Renal cortical epithelial cell (primary cell): ENCODE data around the gene ACTA2. TPM values are rescaled to one million over a fixed set of nuclear protein-coding genes. Genes with fewer than 3 reads are reported as not detected.

Source experiments
- DNase-seq: peaks from one replicate; pipeline ENCODE4 v3.0.0-alpha.2; 2011; ENCODE audit warnings: low read depth
- total RNA-seq: library from RNA; depleted of rRNA; stranded (reverse); fragments of >200 nt; gene quantifications from 2 replicates; pipeline ENCODE4 v1.2.3, GENCODE V29; 2014

ACTA2 gene
- 11.3 and 83.4 TPM in 2 replicates for total RNA-seq

DNA sequence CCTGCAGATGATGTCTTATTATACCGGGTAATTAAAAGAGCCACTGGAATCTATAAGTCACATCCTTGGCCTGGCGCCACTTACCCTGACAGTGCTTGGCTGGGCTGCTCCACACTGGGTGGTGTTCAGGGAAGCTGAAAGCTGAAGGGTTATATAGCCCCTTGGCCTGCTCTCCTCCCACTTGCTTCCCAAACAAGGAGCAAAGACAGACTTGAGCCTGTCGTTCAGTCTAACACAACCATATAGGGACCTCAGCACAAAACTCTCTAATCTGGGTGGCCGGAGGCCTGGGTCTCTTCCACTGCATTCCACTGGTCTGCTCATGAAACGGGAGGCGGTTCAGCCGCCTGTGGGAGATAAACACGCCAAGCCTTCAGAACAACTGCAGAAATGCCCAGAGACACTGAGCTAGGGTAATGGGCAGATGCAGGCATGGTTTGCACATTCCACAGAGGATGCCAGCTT lies at the start of gene ACTA2:
TSS of gene ACTA2 (minus strand) at position 127 of the 465 bp plus-strand sequence. CDS start 3,843 bp downstream, outside the sequence.
- no peak for DNase-seq

DNA sequence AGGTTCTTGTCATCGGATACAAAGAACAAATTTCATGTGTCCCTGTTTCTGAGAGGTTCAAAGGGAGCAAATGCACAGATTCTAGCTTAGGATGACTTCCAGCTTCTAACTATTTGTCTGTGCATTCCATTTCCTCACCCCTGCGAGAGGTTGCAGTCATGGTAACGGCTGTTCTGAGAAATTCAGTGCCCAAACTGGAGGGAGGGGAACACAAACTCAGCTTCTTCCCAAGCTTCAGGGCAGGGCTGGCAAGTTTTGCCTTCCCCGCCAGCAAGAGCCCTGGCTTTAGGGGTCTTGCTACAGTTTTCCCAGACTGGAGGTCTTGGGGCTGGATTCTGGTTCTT lies 49.1 kb upstream of the ACTA2 start:
- no peak for DNase-seq

DNA sequence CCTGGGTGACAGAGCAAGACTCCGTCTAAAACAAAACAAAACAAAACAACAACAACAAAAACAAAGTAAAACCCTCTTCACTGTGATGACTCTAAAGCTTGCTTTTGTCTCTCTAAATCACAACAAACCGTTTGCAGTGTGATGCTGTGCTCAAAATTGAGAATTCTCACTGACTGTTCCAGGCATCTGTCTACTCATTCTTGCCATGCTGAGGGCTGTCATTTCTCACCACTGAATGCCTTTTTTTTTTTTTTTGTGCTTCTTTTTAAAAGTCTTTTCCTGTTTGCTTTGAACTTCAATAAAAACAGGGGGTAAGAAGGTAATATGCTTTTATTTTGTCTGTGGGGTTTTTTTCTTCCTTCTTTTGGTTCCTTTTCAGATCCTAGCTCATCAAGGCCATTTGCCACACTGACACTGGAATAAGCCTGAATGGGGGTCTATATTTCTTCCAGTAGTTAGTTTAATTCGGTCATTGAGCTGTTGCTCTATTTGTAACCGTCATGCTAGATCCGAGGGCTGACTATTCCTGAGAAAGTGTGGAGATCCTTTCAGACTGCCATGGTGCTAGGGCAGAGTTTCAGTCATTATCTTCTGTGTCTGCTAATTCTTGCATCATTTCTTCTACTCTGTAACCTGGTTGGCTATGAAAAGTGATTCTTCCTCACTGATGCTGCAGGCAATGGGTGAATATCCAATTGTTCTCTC lies 48.6 kb upstream of the ACTA2 start:
- no peak for DNase-seq

DNA sequence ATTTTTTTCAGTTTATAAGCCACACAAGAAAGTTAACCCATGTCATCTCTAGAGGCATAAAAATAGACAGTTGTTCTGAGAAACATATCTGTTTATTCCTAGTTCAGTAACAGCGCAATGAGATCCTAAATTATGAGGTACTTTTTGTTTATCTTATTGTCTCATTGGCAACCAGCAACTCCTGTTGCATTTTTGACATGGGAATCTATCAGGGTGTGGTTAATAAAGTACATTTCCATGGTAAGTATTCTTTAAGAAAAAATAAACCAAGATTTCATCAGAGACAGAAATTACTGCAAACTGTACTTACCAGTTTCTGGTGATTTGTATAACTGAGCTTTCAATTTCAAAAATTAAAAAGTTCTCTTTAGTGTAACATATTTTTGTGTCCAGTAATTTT lies 47.1 kb upstream of the ACTA2 start:
- no peak for DNase-seq

DNA sequence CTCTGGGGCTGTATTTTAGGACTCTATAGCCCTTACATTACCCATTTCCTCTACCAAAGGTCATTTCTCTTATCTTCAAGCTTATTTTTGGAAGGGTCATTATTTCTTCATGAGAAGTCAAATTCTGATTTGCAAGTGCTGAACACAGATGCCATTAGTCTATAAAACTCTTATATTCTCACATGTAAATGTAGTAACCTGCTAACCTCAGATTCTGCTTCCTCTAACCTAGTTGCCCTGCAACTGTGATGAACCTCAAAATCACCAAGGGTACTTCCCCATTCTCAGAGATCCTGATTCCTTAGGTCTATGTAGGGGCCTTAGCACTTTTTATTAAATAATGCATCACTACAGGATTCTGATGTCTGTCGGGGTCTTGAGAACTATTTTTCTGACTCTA lies 44.4 kb upstream of the ACTA2 start:
- DNase-seq, result no peak

DNA sequence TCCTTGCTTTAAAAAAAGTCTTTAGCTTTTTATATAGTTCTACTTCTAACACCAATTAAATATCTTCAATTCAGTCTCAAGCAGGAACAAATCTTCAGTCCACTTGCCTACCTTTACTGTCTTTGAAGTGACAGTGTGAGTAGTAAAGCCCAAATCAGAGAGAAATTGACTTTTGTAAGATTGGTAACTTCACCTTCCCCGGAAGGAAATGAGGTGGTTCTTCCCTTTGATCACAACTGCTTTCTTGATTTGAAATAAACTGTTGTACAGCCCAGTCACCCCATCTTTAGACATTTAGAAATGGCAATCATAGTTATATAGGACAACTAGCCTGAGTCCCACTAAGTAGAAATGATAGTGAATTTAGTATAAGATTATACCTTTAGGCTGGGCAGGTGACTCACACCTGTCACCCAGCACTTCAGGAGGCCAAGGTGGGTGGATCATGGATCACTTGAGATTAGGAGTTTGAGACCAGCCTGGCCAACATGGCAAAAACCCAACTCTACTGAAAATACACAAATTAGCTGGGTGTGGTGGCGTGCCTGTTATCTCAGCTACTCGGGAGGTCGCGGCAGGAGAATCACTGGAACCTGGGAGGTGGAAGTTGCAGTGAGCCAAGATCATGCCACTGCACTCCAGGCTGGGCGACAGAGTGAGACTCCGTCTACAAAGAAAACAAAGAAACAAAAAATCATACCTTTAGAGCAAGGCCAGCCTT lies 42.7 kb upstream of the ACTA2 start:
- no peak for DNase-seq

DNA sequence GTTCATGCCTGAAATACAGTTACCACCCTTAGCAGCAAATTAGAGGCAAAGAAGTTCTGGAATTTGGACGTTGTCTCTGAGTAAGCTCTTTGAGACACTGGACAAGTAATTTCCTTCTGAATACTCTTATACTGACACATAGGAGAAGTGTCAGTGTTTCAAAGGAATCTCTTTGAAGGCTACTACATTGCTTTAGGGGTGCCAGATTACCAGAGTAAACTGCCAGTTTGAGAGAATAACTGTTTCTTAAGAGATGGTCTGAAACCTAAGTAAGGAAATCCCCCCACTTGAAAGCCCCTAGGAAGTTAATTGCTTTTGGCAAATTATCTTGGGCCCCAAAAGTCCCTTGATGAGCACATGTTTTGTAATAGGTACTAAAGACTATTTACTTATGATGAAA lies 41.4 kb upstream of the ACTA2 start:
- peak; percentile 49 for DNase-seq

DNA sequence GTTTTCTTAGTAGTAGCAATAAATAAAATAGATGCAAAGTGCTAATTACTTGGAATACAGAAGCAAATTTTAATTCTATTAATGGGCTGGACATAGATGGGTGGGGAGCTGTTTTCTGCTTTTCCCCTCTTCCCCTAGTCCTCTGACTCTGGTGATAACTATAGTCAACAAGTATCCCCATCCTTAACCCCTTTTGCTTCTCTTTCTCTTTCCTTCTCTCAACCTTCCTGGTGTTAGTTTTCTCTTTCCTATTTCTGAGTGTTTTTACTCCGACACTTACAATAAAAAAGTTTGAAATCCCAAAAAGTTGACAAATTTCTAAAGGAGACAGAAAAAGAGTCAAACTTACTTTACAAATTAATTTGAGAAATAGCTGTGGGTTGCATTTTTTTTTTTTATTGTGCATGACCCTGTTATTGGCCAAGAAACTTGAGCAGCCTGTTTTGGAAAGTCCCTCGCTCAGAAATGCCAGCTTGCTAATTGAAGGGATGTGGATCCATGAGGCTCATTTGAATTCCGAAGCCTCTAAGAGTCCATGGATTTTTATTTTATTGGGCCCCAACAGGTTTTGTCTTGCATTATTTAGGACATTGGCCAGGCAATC lies 40.5 kb upstream of the ACTA2 start:
- DNase-seq, result peak; percentile 68

DNA sequence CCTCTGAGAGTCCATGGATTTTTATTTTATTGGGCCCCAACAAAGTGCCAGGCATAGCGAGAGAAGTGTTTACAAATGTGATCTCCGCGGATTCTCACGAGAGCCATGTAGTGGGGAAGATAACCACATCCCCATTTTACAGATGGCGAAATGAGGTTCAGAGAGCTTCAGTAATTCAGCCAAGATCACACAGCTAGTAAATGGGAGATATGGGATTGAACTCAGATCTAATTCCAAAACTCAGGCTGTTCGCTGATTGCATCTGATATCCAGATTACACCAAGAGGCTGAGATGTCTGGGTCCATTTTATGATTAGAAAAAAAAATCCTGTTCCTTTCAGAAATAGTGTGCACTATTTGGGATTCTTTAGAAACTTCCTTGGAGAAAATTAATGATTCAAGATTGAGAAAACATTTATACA lies 39.3 kb upstream of the ACTA2 start:
- no peak for DNase-seq

DNA sequence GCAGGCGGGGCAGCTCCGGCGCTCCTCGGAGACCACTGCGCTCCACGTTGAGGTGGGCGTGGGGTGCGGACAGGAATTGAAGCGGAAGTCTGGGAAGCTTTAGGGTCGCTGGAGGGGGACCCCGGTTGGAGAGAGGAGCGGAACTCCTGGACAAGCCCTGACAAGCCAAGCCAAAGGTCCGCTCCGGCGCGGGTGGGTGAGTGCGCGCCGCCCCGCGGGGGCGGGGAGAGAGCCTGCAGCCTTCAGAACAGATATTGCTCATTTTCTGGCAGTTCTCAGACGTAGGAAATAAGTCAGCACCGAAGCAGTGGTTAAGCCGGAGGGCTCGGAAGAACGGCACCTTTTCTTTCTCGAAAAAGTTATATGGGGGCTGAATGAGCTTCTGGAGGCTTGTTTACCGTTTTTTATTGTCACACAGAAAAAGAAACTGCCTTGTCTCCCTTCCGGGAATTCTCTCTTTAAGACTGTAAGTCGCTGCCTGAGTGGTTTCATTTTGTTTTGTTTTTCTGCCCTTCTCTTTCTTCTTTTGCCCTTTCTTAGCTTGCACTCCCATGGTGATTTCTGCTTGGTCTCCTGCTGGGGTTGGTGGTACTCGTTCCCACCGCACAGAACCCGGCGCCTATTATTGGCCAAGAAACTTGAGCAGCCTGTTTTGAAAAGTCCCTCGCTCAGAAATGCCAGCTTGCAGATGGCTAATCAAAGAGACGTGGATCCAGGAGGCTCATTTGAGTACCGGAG lies 38.8 kb upstream of the ACTA2 start:
- peak; percentile 71 for DNase-seq

DNA sequence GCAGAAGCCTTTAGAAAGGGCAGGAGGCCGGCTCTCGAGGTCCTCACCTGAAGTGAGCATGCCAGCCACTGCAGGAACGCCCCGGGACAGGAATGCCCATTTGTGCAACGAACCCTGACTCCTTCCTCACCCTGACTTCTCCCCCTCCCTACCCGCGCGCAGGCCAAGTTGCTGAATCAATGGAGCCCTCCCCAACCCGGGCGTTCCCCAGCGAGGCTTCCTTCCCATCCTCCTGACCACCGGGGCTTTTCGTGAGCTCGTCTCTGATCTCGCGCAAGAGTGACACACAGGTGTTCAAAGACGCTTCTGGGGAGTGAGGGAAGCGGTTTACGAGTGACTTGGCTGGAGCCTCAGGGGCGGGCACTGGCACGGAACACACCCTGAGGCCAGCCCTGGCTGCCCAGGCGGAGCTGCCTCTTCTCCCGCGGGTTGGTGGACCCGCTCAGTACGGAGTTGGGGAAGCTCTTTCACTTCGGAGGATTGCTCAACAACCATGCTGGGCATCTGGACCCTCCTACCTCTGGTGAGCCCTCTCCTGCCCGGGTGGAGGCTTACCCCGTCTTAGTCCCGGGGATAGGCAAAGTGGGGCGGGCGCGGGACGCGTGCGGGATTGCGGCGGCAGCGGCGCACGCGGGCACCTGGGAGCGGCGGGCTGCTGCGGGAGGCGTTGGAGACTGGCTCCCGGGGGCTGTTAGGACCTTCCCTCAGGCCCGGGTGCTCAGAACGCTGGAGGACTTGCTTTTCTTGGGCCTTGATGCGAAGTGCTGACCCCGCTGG lies 38.0 kb upstream of the ACTA2 start, which contains the start of gene FAS:
TSS of gene FAS (plus strand) at position 415 of the 777 bp plus-strand sequence. CDS start at position 494, 79 bp downstream.
- DNase-seq, result peak; percentile 85

DNA sequence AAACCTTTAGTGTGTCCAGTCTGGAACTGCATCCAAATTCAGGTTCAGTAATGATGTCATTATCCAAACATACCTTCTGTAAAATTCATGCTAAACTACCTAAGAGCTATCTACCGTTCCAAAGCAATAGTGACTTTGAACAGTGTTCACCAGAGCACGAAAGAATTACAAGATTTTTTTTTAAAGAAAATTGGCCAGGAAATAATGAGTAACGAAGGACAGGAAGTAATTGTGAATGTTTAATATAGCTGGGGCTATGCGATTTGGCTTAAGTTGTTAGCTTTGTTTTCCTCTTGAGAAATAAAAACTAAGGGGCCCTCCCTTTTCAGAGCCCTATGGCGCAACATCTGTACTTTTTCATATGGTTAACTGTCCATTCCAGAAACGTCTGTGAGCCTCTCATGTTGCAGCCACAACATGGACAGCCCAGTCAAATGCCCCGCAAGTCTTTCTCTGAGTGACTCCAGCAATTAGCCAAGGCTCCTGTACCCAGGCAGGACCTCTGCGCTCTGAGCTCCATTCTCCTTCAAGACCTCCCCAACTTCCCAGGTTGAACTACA lies 37.3 kb upstream of the ACTA2 start:
- DNase-seq, result peak; percentile 95

DNA sequence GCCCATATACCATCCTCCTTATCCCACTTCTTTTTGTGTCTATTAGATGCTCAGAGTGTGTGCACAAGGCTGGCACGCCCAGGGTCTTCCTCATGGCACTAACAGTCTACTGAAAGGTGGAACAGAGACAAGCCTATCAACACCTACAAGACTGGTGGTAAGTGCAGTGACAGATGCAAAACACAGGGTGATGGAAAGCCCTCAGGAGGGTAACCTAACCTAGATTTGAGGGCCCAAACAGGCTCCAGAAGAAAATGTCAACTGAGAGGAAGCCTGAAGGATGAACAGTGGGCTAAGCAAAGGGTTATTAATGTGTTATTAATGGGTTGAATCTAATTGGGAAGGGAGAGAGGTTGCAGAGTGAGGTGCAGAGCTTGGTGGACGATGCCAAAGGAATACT lies 36.9 kb upstream of the ACTA2 start:
- DNase-seq, result no peak

DNA sequence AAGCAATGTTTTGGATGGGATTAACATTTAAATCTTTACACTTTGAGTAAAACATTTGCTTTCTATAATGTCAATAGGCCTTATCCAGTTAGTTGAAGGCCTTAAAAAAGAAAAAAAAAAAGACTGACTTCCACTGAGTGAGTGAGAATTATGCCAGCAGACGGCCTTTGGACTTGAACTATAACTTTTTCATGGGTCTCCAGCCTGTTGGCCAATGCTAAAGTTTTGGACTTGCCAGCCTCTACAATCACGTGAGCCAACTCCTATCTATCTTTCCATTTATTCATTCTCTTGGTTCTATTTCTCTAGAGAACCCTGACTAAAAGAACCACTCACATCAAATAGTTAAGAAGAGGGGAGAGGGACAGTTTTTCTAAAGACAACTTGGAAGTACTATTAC lies 35.3 kb upstream of the ACTA2 start:
- no peak for DNase-seq

DNA sequence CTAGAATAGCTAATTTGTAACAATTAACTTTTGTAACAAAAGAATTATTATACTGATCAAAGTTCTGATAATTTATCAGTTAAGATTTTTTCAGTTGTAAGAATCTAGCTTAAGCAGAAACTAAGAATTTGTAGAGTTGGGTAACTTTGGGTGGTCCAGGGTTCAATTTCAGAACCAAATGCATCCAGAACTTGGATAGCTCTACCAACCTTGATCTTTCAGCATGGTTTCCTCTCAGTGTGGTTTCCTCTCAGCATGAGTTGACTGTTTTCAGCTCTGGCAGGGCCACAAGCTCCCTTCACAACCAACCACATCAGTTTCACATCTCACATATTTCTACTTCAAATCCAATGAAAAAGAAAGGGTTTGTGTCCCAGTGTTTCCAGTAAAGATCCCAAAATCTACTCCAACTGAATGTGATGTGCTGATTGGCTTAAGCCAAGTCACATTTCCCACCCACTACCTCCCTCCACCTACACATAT lies 34.7 kb upstream of the ACTA2 start:
- DNase-seq, result no peak

DNA sequence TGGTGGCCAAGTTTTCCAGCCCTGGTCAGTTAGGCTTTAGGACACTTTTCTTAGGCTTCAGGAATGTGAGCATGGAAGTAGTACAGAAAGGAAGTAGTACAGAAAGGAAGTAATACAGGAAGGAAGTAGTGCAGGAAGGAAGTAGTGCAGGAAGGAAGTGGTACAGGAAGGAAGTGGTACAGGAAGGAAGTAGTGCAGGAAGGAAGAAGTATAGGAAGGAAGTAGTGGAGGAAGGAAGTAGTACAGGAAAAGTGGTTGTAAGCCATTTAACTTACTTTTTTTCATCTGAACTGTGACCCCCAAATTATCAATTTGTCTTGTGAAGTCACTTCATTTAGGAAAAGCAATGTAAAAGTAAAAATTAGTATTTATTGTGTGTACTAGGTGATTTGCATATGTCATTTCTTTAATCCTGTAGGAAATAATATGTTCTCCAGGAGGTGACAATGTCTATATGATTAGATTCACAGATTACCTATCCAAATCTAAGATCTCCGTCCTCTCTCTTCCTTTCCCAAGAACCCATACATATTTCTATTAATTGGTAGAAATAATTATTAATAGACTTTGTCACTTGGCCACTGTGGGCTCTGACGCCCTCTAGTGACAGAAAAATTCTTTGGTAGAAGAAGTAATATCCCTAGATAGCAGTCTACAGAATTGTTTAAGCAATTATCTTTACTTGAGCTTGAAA lies 34.1 kb upstream of the ACTA2 start:
- peak; percentile 34 for DNase-seq

DNA sequence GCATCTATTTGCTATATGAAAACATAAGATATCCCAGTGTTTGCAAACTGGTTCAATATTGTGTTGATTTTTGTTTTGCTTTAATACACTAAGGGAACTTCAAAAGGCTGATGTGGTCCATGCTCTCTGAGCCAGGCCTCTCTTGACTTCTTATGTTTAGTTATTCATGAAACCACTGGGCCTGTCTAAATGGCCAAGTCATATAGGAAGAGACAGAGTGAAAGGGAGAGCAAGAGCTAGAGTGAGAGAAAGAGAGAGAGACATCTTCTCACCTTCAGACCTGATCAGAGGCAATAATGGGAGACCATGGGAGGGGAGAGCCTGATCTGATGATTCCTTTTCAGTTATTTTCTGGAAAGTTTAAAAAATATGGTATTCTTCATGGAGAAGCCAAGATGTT lies 32.0 kb upstream of the ACTA2 start:
- DNase-seq, result no peak

DNA sequence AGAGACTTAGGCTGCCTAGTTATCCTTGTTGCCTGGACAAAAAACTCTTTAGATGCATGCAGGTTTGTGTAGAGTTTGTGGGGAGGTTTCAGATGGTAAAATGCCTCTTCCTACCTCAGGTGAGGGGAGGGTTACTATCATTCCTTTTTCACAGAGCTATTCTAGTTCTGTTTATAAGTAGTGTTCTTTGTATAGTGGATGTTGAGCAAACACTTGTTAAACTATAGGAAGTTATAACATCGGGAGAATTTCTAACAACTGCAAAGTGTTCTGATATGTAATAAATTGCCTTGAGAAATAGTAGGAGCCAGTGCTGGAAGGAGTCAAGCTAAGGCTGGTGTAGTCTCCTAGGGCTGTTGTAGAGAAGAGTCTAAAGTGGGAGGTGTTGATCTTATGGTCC lies 31.4 kb upstream of the ACTA2 start:
- DNase-seq, result no peak

DNA sequence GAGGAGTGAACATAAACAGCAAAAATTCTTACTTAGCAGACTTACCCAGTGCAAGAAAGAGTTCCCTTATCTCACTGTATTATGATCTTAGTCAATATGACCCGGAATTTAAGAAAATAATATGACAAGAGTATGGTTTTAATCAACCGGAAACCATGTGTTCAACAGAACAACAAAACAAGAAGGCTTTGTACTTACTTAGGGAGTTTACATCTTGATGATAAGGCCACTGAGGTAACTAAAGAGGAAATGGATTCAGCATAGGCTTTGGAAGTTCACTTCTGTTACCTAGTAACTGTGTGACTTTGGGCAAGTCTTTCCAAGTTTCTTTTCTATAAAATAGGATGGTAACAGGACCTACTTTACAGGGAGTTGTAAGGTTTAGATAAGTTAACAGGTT lies 30.6 kb upstream of the ACTA2 start:
- no peak for DNase-seq

DNA sequence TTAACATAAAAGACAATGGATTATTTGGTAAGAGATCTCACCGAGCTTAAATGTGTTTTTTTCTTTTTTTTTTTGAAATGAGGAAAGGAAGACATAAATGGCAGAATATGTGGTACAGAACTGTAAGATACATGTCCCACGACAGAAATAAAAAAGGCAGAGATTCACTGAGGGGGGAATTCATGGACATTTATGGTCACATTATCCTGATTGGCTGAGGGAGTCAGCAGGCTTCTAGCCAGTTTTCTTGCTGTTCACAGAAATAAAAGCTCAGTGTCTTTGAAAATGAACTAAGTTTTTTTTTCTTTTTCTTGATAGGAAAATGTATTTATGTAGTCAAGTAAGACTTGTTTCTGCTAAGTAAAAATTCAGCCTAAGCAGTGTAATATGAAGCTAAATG lies 29.8 kb upstream of the ACTA2 start:
- no peak for DNase-seq
